Spleen (tissue), 7 donors: ENCODE data around the gene ZNF792.

ENCODE experiments used
- POLR2A ChIP-seq, 3 donors: fragments of 450-650 bp; IDR thresholded peaks; one replicate each; pipeline ENCODE4 v1.5.1; 2017; ENCODE audit warnings: antibody characterized with exemption in 3 of 3, mild to moderate bottlenecking in 1 of 3
- POLR2AphosphoS5 ChIP-seq, 3 donors: sonication (generic); formaldehyde crosslinking; IDR thresholded peaks; one replicate each; pipeline ENCODE4 v1.5.1; 2017; ENCODE audit warnings: antibody characterized with exemption in 3 of 3
- TF ChIP-seq, protein P1 (sequence below), 11 experiments: fragments of 200-600 bp in 7 of 11; fragments of 450-650 bp in 4 of 11; sonication (generic) in 4 of 11; IDR thresholded peaks in 8 of 11; conservative IDR thresholded peaks in 3 of 11; 1 replicate in 7 of 11; 2 replicates in 4 of 11; pipeline versions ENCODE4 v1.4.0 to v1.8.0; 2016 to 2021; ENCODE audit warnings: antibody characterized with exemption in 11 of 11, inconsistent platforms in 4 of 11, mild to moderate bottlenecking in 1 of 11
- donor health status: DM: no; HTN: no; CAD: no; lungs with moderate emphysema.
- donor health status: DM: no; HTN: no; CAD: no.
- donor health status: DM: no; HTN: no; CAD: no.

DNA sequence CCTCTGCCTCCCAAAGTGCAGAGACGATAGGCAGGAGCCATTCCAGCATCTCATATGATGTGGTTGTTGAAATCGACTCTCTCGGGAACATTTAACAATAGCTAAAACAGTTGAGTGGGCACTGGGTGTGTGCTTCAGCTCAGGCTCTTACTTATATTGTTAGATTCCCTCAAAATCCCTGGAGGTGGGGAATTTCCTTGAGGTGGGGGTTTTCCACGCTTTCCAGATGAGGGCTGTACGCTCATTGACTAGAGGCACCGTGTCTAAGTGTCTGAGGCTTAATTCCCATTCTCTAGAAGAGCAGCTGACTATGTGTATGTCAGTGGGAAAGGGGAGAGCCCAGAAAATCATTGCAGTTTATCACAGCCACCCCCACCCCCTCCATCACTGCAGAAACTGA is 25.3 kb upstream of the ZNF792 start:
- TF ChIP-seq, protein P1, sequence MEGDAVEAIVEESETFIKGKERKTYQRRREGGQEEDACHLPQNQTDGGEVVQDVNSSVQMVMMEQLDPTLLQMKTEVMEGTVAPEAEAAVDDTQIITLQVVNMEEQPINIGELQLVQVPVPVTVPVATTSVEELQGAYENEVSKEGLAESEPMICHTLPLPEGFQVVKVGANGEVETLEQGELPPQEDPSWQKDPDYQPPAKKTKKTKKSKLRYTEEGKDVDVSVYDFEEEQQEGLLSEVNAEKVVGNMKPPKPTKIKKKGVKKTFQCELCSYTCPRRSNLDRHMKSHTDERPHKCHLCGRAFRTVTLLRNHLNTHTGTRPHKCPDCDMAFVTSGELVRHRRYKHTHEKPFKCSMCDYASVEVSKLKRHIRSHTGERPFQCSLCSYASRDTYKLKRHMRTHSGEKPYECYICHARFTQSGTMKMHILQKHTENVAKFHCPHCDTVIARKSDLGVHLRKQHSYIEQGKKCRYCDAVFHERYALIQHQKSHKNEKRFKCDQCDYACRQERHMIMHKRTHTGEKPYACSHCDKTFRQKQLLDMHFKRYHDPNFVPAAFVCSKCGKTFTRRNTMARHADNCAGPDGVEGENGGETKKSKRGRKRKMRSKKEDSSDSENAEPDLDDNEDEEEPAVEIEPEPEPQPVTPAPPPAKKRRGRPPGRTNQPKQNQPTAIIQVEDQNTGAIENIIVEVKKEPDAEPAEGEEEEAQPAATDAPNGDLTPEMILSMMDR (IDR thresholded peaks at IDR 0.05 in 8 of 11, conservative IDR thresholded peaks at IDR 0.05 in 3 of 11): no peak
- TF ChIP-seq POLR2AphosphoS5 (IDR thresholded peaks at IDR 0.05): no peak
- no peak for TF ChIP-seq POLR2A (IDR thresholded peaks at IDR 0.05)
